ENCODE results near the gene BTBD9. TPM values are rescaled to one million over a fixed set of nuclear protein-coding genes. Genes with fewer than 3 reads are reported as not detected.

The BTBD9 gene
- total and polyA plus RNA-seq, 10 donors, result 1.2 to 43.1 (median 27.8) TPM

GRCh38 chr6:38570750-38571149 is 69.0 kb downstream of the BTBD9 start:
- Histone ChIP-seq H3K4me3 (no peak overlapping the region), H3K9me3 (no peaks in the 10 kb centered on the region), H3K36me3 (peaks cover 0 to 7% (median 0%) of the 10 kb centered on the region in 6 donors), H3K27ac (peak overlapping the region in 3 of 8 donors; percentile 75 to 86 (median 78)), H3K27me3 (replicated peaks in 1 of 7) (no peaks in the 10 kb centered on the region), H3K4me1 (peaks cover 3 to 28% (median 16%) of the 10 kb centered on the region in 6 donors)
- TF ChIP-seq CTCF (IDR thresholded peaks at IDR 0.05 in 8 of 11, conservative IDR thresholded peaks at IDR 0.05 in 3 of 11), result peak in 8 of 11 experiments; percentile 19 to 57 (median 36)
- no peak for TF ChIP-seq POLR2AphosphoS5 (IDR thresholded peaks at IDR 0.05)
- TF ChIP-seq POLR2A (IDR thresholded peaks at IDR 0.05), result no peak
- no peak for DNase-seq
- intact Hi-C loops (cut with DNase I; ENCODE audit: low total_unique reads), result no loop called here
- 54 to 62% (median 58%) methylated on average over 2 of the region's 2 CpGs for WGBS, 5 donors

GRCh38 chr6:38567436-38567835 is 72.3 kb downstream of the BTBD9 start:
- H3K27ac ChIP-seq, result no peak overlapping the region
- 52 to 74% (median 52%) methylated on average over 5 of the region's 5 CpGs for WGBS, 5 donors
- TF ChIP-seq POLR2AphosphoS5 (IDR thresholded peaks at IDR 0.05), result no peak
- no peak for TF ChIP-seq CTCF (IDR thresholded peaks at IDR 0.05 in 8 of 11, conservative IDR thresholded peaks at IDR 0.05 in 3 of 11)
- TF ChIP-seq POLR2A (IDR thresholded peaks at IDR 0.05), result no peak
- intact Hi-C loops (cut with DNase I; ENCODE audit: low total_unique reads), result no loop called here
- peaks cover 0 to 6% (median 0%) of the 10 kb centered on the region in 6 donors for H3K36me3 ChIP-seq
- no peaks in the 10 kb centered on the region for H3K27me3 ChIP-seq (replicated peaks in 1 of 7)
- H3K4me1 ChIP-seq, result peaks cover 0 to 29% (median 12%) of the 10 kb centered on the region in 6 donors
- H3K4me3 ChIP-seq, result no peak overlapping the region
- no peak for DNase-seq
- H3K9me3 ChIP-seq, result no peaks in the 10 kb centered on the region

DNA sequence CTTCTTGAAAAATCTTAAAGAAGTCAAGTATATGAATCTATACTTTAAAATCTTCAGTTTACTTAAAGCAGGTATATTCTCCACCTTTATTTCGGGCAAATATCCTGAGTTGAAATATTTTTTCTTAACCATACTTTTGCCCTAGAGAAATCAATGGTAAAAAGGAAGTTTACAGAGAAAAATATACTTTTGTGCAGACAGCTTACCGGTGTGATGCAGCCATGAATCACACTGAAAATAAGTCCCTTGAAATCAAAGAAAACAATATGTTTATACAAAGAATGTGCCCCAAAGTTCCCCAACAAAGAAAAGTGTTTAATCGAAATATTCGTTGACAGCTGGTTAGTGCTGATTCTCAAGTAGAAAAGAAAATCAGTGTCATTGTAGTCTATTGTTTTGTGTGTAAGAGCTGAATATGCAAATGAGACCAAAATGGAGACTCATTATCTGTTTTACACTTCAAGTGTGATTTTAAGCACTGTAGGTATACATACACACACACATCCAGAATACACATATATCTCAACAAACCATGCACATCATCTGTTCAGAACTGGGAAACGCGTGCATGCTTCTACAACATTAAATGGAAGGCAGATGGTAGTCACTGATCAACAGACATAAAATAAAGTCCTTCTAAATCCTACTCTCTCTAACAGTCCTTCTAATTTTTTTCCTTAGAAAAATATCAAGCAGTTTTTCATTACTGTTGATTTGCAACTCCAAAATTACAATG is 73.3 kb downstream of the BTBD9 start:
- 94 to 98% (median 96%) methylated on average over 6 of the region's 6 CpGs for WGBS, 5 donors
- H3K4me3 ChIP-seq, result no peak overlapping the region
- DNase-seq, result no peak

More for the DNA sequence above, 73.3 kb downstream of the BTBD9 start:
- Histone ChIP-seq H3K27ac (no peak overlapping the region), H3K27me3 (replicated peaks in 1 of 7) (no peaks in the 10 kb centered on the region), H3K4me1 (peaks cover 0 to 19% (median 6%) of the 10 kb centered on the region in 6 donors), H3K9me3 (no peaks in the 10 kb centered on the region), H3K36me3 (peaks cover 0 to 6% (median 0%) of the 10 kb centered on the region in 6 donors)
- TF ChIP-seq CTCF (IDR thresholded peaks at IDR 0.05 in 8 of 11, conservative IDR thresholded peaks at IDR 0.05 in 3 of 11) (no peak), POLR2A (IDR thresholded peaks at IDR 0.05) (no peak), POLR2AphosphoS5 (IDR thresholded peaks at IDR 0.05) (no peak)
- intact Hi-C loops (cut with DNase I; ENCODE audit: low total_unique reads), result no loop called here
